ENCODE results near the gene TRIM17. TPM values are rescaled to one million over a fixed set of nuclear protein-coding genes. Genes with fewer than 3 reads are reported as not detected.

Gene TRIM17
- total RNA-seq, 4 donors from 2014 or later, result not detected

DNA sequence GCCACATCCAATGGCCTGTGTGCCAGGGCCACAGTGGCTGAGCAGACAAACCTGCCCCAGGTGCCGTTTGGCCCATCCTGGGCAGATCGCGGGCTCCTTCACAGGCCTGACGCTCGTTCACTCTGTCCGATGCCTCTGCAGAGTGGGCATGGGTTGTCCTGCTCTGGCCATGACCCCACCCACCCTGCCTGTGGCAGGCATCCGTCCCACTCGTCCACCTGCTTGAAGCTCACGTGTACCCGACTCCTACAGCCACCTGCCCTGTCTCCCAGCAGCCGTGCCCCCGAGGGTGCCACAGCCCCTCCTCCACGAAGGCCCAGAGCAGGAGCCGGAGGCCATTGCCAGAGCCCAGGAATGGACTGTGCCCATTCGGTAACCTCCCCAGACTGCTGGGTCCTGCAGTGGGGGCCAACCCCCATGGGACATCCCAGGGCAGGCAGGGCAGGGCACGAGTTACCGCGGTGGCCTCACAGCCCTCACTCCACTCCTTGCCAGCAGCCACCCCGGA is 51.9 kb downstream of the TRIM17 start:
- in situ Hi-C loops (cut with MboI; ENCODE audit: low pct_ligation_motif_present in 1 of 4, low pct_unique_long_range_greater_than_20kb in 1 of 4, low sequenced_read_pairs in 3 of 4) (no loop called here), intact Hi-C loops (cut with DNase I; ENCODE audit: low total_unique reads) (no loop called here)
- WGBS, 2 donors (ENCODE audit: low coverage in 1 of 2), result 84% methylated on average over 13 of the region's 19 CpGs; no CpG with 5 or more reads in 1 of the 2 donors
- Histone ChIP-seq H3K27ac (no peak overlapping the region), H3K36me3 (no peaks in the 10 kb centered on the region), H3K27me3 (peaks cover 11% of the 10 kb centered on the region), H3K4me3 (no peak overlapping the region), H3K4me1 (no peaks in the 10 kb centered on the region), H3K9me3 (no peaks in the 10 kb centered on the region)
- no peak for DNase-seq
- TF ChIP-seq POLR2A (IDR thresholded peaks at IDR 0.05) (no peak), POLR2AphosphoS5 (IDR thresholded peaks at IDR 0.05) (no peak), EP300 (IDR thresholded peaks at IDR 0.05; ENCODE audit: low read depth) (no peak)
- TF ChIP-seq, protein P1, sequence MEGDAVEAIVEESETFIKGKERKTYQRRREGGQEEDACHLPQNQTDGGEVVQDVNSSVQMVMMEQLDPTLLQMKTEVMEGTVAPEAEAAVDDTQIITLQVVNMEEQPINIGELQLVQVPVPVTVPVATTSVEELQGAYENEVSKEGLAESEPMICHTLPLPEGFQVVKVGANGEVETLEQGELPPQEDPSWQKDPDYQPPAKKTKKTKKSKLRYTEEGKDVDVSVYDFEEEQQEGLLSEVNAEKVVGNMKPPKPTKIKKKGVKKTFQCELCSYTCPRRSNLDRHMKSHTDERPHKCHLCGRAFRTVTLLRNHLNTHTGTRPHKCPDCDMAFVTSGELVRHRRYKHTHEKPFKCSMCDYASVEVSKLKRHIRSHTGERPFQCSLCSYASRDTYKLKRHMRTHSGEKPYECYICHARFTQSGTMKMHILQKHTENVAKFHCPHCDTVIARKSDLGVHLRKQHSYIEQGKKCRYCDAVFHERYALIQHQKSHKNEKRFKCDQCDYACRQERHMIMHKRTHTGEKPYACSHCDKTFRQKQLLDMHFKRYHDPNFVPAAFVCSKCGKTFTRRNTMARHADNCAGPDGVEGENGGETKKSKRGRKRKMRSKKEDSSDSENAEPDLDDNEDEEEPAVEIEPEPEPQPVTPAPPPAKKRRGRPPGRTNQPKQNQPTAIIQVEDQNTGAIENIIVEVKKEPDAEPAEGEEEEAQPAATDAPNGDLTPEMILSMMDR (IDR thresholded peaks at IDR 0.05), result no peak

DNA sequence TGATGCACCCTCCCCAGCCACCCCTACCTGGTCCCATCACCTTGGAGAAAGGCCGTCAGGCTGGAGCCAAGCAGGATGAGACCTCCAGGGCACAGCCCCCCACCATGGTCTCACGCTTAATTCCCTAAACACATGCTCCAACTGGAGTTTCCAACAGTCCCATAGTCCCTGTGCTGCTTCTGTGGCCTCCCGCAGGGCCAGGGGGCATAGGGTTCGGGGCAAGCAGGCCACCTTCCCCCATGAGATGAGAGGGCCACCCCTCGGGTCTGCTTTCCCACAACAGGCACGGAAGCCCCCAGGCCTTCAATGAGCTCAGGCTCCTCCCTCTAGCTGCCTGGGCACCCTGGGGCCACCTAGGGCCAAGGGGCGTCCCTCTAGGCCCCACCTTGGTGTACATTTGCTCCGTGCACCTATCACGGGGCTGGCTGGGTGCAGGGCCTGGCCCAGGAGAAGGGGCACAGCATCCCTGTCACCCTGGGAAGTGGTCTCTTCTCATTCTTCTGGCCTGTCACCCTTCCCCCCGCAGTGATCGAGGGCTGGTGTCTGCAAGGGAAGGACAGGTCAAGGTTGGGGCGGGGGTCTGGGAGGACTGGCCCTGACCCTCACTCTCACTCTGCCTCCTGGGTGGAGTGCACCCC is 52.5 kb downstream of the TRIM17 start:
- H3K4me1 ChIP-seq, result no peaks in the 10 kb centered on the region
- no peaks in the 10 kb centered on the region for H3K36me3 ChIP-seq
- H3K27ac ChIP-seq, result no peak overlapping the region
- H3K4me3 ChIP-seq, result no peak overlapping the region
- in situ Hi-C loops (cut with MboI; ENCODE audit: low pct_ligation_motif_present in 1 of 4, low pct_unique_long_range_greater_than_20kb in 1 of 4, low sequenced_read_pairs in 3 of 4), result no loop called here
- peaks cover 11% of the 10 kb centered on the region for H3K27me3 ChIP-seq
- H3K9me3 ChIP-seq, result no peaks in the 10 kb centered on the region
- DNase-seq, result no peak
- intact Hi-C loops (cut with DNase I; ENCODE audit: low total_unique reads), result no loop called here
- WGBS, 2 donors (ENCODE audit: low coverage in 1 of 2), result 72% methylated on average over 12 of the region's 12 CpGs; no CpG with 5 or more reads in 1 of the 2 donors
- TF ChIP-seq, protein P1 (IDR thresholded peaks at IDR 0.05), result no peak
- TF ChIP-seq POLR2A (IDR thresholded peaks at IDR 0.05), result no peak

DNA sequence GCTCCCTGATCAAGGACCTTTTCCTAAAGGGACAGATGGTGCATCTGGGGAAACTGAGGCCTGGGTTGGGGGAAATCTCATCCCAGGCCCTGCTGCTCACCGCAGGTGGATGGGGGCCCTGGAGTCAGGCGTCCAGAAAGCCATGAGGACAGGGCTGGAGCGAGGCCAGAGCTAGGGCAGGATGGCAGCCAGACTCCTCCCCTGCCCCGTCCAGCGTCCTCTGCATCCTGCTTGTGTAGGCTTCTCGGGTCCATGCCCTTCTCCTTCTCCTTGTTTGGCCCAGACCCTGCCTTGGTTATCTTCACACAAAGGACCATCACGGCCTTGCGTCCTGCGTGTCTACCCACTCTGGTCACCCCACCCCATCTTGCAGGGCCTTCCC is 53.0 kb downstream of the TRIM17 start:
- intact Hi-C loops (cut with DNase I; ENCODE audit: low total_unique reads) (no loop called here), in situ Hi-C loops (cut with MboI; ENCODE audit: low pct_ligation_motif_present in 1 of 4, low pct_unique_long_range_greater_than_20kb in 1 of 4, low sequenced_read_pairs in 3 of 4) (no loop called here)
- Histone ChIP-seq H3K27ac (no peak overlapping the region), H3K4me3 (no peak overlapping the region), H3K36me3 (no peaks in the 10 kb centered on the region), H3K27me3 (peaks cover 11% of the 10 kb centered on the region), H3K9me3 (no peaks in the 10 kb centered on the region), H3K4me1 (no peaks in the 10 kb centered on the region)
- WGBS, 2 donors (ENCODE audit: low coverage in 1 of 2), result 67% methylated on average over 9 of the region's 9 CpGs; no CpG with 5 or more reads in 1 of the 2 donors
- TF ChIP-seq EP300 (IDR thresholded peaks at IDR 0.05; ENCODE audit: low read depth) (no peak), POLR2A (IDR thresholded peaks at IDR 0.05) (no peak), POLR2AphosphoS5 (IDR thresholded peaks at IDR 0.05) (no peak)
- TF ChIP-seq, protein P1 (IDR thresholded peaks at IDR 0.05), result no peak
- no peak for DNase-seq

DNA sequence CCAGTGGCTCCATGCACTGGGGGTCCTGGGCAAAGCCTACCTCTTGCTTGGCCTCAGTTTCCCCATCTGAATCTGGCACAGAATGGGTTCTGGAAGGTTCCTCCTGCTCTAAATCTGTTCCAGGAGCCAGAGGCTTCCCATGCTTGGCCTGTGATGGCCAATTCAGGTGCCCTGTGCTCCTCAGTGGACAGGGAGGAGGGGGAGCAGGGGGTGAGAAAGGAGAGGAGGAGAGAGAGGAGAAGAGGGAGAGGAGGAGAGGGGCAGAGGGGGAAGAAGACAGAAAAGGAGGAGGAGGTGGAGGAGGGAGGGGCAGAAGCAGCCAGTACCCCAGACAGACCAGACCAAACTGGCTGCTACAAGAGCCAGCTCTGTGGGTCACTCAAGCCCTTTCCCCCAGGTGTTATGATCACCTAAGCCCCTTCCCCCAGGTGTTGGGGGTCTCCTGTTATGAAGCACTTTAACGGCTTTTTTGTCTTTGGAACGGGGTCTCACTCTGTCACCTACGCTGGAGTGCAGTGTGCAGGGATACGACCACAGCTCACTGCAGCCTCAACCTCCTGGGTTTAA is 53.7 kb downstream of the TRIM17 start:
- WGBS, 2 donors (ENCODE audit: low coverage in 1 of 2), result 82% methylated on average over 4 of the region's 4 CpGs; no CpG with 5 or more reads in 1 of the 2 donors
- no peak for DNase-seq
- H3K36me3 ChIP-seq, result no peaks in the 10 kb centered on the region
- no peak overlapping the region for H3K4me3 ChIP-seq
- H3K9me3 ChIP-seq, result no peaks in the 10 kb centered on the region
- H3K27ac ChIP-seq, result no peak overlapping the region
- peaks cover 7% of the 10 kb centered on the region for H3K27me3 ChIP-seq
- TF ChIP-seq, protein P1 (IDR thresholded peaks at IDR 0.05), result no peak
- TF ChIP-seq EP300 (IDR thresholded peaks at IDR 0.05; ENCODE audit: low read depth), result no peak
- no peak for TF ChIP-seq POLR2AphosphoS5 (IDR thresholded peaks at IDR 0.05)
- TF ChIP-seq POLR2A (IDR thresholded peaks at IDR 0.05), result no peak
- no peaks in the 10 kb centered on the region for H3K4me1 ChIP-seq
- in situ Hi-C loops (cut with MboI; ENCODE audit: low pct_ligation_motif_present in 1 of 4, low pct_unique_long_range_greater_than_20kb in 1 of 4, low sequenced_read_pairs in 3 of 4) (no loop called here), intact Hi-C loops (cut with DNase I; ENCODE audit: low total_unique reads) (no loop called here)
